Skeletal muscle tissue (tissue), 5 donors: ENCODE data around the gene DGUOK. TPM values are rescaled to one million over a fixed set of nuclear protein-coding genes. Genes with fewer than 3 reads are reported as not detected.

Experiments used
- H3K27ac ChIP-seq: one replicate; pipeline ENCODE4 v1.7.0; 2013; ENCODE audit warnings: mild to moderate bottlenecking, low read depth, low read length, inconsistent platforms
- H3K27me3 ChIP-seq, 3 donors: one replicate each; pipeline ENCODE4 v1.7.0; 2013; ENCODE audit warnings: low read length in 3 of 3; ENCODE audit not compliant: control insufficient read depth in 3 of 3, insufficient read depth in 3 of 3
- H3K36me3 ChIP-seq, 3 donors: one replicate each; pipeline ENCODE4 v1.7.0; 2013; ENCODE audit warnings: low read length in 3 of 3; ENCODE audit not compliant: control insufficient read depth in 3 of 3, insufficient read depth in 3 of 3
- H3K4me1 ChIP-seq, 3 donors: one replicate each; pipeline ENCODE4 v1.7.0; 2013; ENCODE audit warnings: low read length in 3 of 3, mild to moderate bottlenecking in 3 of 3; ENCODE audit not compliant: control insufficient read depth in 3 of 3, insufficient read depth in 3 of 3
- H3K4me3 ChIP-seq, 3 donors: one replicate each; pipeline ENCODE4 v1.7.0; 2013; ENCODE audit warnings: low read length in 3 of 3
- H3K9ac ChIP-seq, 3 donors: one replicate each; pipeline ENCODE4 v1.7.0; 2013; ENCODE audit warnings: low read length in 3 of 3, mild to moderate bottlenecking in 3 of 3, moderate library complexity in 2 of 3, low read depth in 1 of 3
- H3K9me3 ChIP-seq, 3 donors: one replicate each; pipeline ENCODE4 v1.7.0; 2013; ENCODE audit warnings: low read length in 3 of 3; ENCODE audit not compliant: control insufficient read depth in 3 of 3
- small RNA-seq: library from RNA; depleted of rRNA; stranded (forward); fragments of <200 nt; gene quantifications from one replicate; pipeline ENCODE3, GENCODE V24; 2014
- total RNA-seq: library from RNA; depleted of rRNA; stranded (reverse); fragments of >200 nt; gene quantifications from one replicate; pipeline ENCODE4 v1.2.3, GENCODE V29; 2014
- donor health status: Osteomylitis.

The DGUOK gene
- total RNA-seq, 1 donor from 2014 or later, result 32.4 TPM

- peaks cover 28 to 49% (median 39%) of the 10 kb centered on the region in 3 donors for H3K4me1 ChIP-seq
- no peak overlapping the region for H3K9ac ChIP-seq
- no peak overlapping the region for H3K27ac ChIP-seq
- no peaks in the 10 kb centered on the region for H3K36me3 ChIP-seq
- no peaks in the 10 kb centered on the region for H3K9me3 ChIP-seq
- no peaks in the 10 kb centered on the region for H3K27me3 ChIP-seq
- no peak overlapping the region for H3K4me3 ChIP-seq
Measured at GRCh38 chr2:74007711-74008110, 81.0 kb downstream of the DGUOK start.

Small RNA genes lying within 50 kb of the gene (small RNA-seq; reads per million reads assigned to genes)
- not detected for gene AC110801.1
- not detected for gene RNA5SP97

Other genes starting within 250 kb of the DGUOK start
- 18.8 TPM for gene TPRKB, start 189.5 kb upstream of the DGUOK start, total RNA-seq
- gene DUSP11, start 146.8 kb upstream of the DGUOK start, total RNA-seq, result 28.2 TPM
- not detected for gene C2orf78, start 142.7 kb upstream of the DGUOK start, total RNA-seq
- gene STAMBP, start 97.9 kb upstream of the DGUOK start, total RNA-seq, result 12.0 TPM
- 1.6 TPM for gene ACTG2, start 33.9 kb upstream of the DGUOK start, total RNA-seq
- 6.8 TPM for gene TET3, start 58.0 kb downstream of the DGUOK start, total RNA-seq
- gene BOLA3, start 221.0 kb downstream of the DGUOK start, total RNA-seq, result 15.7 TPM